GM18858 (cell line): ENCODE measurements around the gene C4orf50.

Source experiments
- ATAC-seq: cut with Tn5 transposase; IDR thresholded peaks from one replicate; pipeline ENCODE4 v1.9.1; 2021; ENCODE audit not compliant: unreplicated experiment

Gene C4orf50

GRCh38 chr4:6044276-6044675 lies 26.0 kb upstream of the C4orf50 start:
- no peak for ATAC-seq

GRCh38 chr4:6043843-6044242 lies 25.6 kb upstream of the C4orf50 start:
- ATAC-seq = no peak

GRCh38 chr4:6043188-6043587 lies 25.0 kb upstream of the C4orf50 start:
- ATAC-seq = no peak

GRCh38 chr4:6042293-6043063 lies 24.2 kb upstream of the C4orf50 start:
- no peak for ATAC-seq

GRCh38 chr4:6041800-6042199 lies 23.6 kb upstream of the C4orf50 start:
- ATAC-seq = no peak

GRCh38 chr4:6038711-6039110 lies 20.5 kb upstream of the C4orf50 start:
- no peak for ATAC-seq

- ATAC-seq = no peak
Observed at GRCh38 chr4:6035786-6036185, 17.6 kb upstream of the C4orf50 start.

GRCh38 chr4:6033381-6033780 lies 15.2 kb upstream of the C4orf50 start:
- no peak for ATAC-seq

GRCh38 chr4:6032249-6033244 lies 14.3 kb upstream of the C4orf50 start:
- no peak for ATAC-seq

GRCh38 chr4:6031846-6032245 lies 13.6 kb upstream of the C4orf50 start:
- ATAC-seq = no peak

GRCh38 chr4:6030679-6031078 lies 12.4 kb upstream of the C4orf50 start:
- no peak for ATAC-seq

- no peak for ATAC-seq
Observed at GRCh38 chr4:6029254-6029653, 11.0 kb upstream of the C4orf50 start.

- ATAC-seq = no peak
Observed at GRCh38 chr4:6028168-6028567, 9.9 kb upstream of the C4orf50 start.

- no peak for ATAC-seq
Observed at GRCh38 chr4:6027392-6027791, 9.2 kb upstream of the C4orf50 start.

- no peak for ATAC-seq
Observed at GRCh38 chr4:6024313-6024960, 6.2 kb upstream of the C4orf50 start.

GRCh38 chr4:6023731-6024130 lies 5.5 kb upstream of the C4orf50 start:
- ATAC-seq = no peak

GRCh38 chr4:6022607-6023288 lies 4.5 kb upstream of the C4orf50 start:
- no peak for ATAC-seq

GRCh38 chr4:6021831-6022606 lies 3.8 kb upstream of the C4orf50 start:
- no peak for ATAC-seq

GRCh38 chr4:6020613-6021012 lies 2.4 kb upstream of the C4orf50 start:
- ATAC-seq = no peak
